HG02885 (cell line): ENCODE data around the gene GNB1L.
"Not testable (repeated sequence)": the region's sequence is repeated elsewhere in the genome, so short reads cannot be mapped to it uniquely, and the experiment has no call there.

ENCODE experiments used
- ATAC-seq: cut with Tn5 transposase; IDR thresholded peaks from one replicate; pipeline ENCODE4 v1.9.1; 2021; ENCODE audit warnings: mild to moderate bottlenecking; ENCODE audit not compliant: unreplicated experiment, poor library complexity

The GNB1L gene

GRCh38 chr22:19890502-19891316 is 36.0 kb upstream of the GNB1L start:
- no peak for ATAC-seq

DNA sequence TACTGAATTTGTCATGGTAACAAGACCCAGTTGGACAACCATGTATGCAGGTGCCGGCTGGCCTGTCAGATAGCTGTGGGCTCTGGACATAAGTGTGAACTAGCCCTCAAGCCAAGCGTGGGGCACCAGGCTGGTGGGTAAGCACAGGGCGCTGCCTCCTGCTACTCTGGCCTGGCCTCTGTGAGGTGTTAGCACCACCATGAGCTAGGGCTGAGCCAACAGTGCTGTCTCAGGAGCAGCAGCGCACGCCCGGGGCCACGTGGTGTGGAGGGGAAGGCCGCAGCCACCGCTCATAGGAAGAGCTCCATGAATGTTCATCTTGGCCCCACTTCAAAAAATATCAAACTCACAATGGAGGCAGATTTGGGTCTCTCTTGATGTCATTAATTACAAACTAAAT is 35.3 kb upstream of the GNB1L start:
- ATAC-seq: no peak

DNA sequence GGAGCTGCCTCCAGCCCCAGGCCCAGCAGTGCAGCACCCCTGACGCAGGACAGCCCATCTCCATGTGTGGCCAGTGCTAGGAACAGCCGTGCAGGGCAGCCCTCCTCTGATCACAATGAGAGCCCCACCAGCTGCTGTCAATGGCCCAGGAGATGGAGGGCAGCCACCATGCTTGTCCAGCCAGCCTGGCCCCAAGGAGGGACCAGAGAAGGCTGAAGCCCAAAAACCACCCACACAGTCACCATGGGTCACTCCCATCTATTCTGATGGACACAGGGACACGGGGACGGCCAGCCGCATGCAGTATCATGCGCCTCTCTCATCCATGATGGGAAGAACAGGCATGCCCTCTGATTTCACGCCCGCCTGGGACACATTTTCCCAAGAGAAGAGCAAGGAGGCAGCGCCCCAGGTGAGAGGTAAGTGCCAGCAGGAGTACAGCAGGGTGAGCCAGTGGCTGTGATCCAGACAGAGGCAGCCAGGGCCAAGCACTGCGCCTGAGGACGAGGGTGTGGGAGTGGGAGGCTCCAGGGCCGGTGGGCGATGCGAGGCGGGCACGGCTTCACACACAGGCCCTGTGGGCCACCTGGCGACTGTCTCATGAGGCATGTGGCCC is 33.6 kb upstream of the GNB1L start:
- ATAC-seq: no peak

GRCh38 chr22:19887256-19887985 is 32.7 kb upstream of the GNB1L start:
- no peak for ATAC-seq

GRCh38 chr22:19886605-19887255 is 32.1 kb upstream of the GNB1L start:
- ATAC-seq: no peak

DNA sequence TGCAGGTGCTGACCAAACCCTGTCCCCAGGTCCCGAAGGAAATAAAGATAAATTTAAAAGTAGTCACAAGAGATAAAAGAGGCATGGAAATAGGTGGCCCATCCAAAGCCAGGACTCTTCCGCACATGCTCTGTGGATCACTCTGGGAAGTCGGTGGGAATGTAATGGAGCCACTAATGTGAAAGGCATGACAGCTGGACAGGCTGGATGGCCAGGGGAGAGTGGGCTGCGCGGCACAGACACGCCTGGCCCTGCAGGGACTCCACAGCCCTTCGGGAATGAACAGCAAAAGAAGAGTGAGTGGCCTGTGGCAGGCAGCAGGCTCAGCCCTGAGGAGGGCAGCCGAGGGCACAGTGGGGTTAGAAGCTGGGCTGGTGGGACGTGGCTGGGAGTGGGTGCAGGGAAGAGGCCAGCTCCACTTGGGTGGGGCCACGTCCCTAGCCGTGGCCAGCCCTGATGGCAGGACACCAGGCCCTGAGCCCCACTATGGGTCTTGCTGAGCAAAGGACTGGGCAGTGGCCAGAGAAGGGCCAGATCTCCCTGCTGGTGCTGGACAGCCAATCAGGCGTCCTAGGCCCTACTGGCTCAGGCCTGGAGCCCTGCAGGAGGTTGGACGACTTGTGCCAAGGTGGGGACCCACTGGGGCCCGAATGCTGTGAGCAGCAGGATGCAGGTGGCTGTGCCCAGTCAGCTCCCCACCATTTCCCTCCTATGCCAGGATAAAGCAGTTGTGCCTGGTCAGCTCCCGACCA is 31.3 kb upstream of the GNB1L start:
- no peak for ATAC-seq

- ATAC-seq: no peak
Observed at GRCh38 chr22:19884954-19885751, 30.5 kb upstream of the GNB1L start.

DNA sequence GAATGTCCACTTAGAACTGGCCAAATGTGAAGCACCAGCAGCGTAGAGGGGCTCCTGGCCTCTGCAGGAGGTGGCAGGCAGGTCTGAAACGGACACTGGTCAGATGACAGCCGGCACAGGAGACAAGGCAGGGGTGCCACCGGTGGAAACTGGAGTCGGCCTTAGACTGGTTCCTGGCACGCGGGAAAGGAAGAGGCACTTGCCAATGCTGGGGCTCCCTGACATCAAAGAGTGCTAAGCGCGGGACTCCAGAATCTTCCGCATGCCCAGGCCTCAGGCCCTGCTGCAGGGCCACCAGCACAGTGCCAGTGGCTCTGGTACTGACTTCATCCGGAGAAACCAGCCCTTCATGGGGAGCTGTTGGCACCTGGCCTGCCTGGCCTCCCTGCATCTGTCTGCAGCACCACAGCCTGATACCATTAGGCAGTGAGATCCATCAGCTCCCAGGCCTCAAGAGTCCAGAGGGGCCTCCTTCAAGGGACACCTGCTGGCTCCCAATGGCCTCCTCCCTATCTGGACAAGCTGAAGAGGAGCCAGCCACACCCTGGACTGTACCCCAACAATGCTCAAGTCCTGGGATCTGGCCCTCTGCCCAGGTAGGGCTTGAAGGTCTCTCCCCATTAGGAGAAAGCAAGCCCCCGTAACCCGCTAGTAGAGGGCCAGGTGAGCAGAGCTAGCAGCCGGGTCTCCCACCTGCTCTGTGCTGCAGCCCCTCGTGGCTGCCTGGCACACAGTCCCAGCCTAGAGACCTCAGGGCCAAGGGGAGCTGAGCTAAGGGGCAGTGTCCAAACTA is 29.7 kb upstream of the GNB1L start:
- no peak for ATAC-seq

- not testable (repeated sequence) for ATAC-seq
Observed at GRCh38 chr22:19883446-19883845, 28.8 kb upstream of the GNB1L start.

GRCh38 chr22:19882446-19883381 is 28.0 kb upstream of the GNB1L start:
- ATAC-seq: no peak

DNA sequence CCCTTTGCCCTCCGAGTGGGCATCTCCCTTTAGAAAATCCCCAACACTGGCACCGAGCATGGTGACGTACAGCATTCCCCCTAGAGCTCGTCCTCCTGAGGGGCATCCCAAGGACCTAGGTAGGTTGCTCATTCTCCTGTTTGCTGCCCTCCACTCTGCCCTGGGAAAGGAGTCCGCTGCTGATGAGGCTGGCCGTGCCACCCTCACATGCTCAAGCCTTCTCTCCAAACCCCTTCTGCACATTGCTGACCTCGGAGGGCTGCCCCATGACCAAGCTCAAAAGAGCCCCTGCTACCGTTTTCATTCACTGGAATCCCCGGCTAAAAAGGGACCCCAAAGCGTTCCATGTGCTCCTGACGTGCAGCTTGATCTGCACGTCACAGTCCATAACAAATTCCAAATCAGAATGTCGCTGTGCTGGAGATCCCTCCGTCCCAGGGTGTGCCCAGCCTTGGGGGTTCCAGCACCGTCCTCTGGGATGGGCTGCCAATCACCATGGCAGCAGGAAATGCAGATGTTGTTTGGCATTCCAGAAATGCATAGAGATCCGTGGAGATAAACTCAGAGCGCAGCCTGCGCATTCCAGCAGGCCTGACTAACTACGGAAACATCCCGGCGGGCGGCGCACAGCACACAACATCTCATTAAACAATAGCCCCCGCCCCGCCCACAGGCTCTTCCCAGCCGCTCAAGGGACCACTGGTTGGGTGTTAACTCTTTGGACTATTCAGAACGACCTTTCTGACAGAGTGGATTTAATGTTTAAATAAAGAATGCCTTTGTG is 26.3 kb upstream of the GNB1L start:
- ATAC-seq: no peak

DNA sequence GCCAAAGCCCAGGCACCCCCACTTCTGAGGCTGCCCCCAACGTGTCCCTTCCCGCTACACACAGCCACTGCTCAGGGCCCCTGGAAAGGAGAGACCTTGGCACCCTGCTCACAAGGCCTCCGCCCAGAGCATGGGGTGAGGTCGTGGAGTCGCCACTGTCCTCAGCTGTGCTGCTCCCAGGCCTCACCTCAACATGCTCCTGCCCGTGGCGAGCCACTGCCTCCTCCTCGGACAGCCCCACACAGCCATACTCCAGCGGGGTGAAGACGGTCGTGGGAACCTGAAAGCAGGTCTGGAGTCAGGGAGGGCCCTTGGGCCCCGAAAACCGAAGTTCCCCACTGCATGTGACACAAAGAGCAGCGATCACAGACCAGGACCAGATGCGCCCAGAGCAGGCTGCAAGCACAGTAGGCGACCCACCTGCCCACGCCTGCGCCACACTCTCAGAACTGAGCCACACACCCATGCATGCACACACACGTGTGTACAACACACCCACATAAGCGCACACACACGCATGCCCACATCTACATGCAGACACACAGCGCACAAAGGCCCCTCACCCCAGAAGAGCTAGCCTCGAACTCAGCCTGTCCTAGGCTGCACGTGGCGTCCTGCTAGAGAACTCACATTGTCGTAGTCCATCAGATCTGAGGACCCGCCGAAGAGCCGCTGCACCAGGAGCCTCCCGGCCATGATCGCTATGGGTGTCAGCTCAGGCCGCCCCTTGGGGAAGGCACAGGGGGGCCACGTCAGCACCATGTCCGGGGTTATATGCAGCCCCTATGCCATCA is 25.5 kb upstream of the GNB1L start:
- no peak for ATAC-seq

DNA sequence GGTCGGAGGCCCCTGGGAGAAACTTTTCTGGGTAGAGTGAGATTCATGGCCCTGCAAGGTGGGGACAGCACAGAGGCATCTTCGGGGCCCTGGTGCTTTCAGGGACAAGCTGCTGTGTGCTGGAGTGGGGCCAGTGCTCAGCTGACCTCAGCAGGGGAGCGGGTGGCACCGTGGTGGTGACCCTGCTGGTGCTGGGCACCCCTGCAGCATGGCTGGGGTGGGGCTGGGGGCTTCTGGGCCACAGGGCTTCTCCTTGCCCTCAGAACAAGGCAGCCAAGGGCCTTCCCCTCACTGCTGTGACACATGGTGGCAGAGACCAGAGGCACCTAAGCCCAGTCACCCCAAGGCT is 24.9 kb upstream of the GNB1L start:
- ATAC-seq: no peak

- no peak for ATAC-seq
Observed at GRCh38 chr22:19879246-19879570, 24.5 kb upstream of the GNB1L start.

DNA sequence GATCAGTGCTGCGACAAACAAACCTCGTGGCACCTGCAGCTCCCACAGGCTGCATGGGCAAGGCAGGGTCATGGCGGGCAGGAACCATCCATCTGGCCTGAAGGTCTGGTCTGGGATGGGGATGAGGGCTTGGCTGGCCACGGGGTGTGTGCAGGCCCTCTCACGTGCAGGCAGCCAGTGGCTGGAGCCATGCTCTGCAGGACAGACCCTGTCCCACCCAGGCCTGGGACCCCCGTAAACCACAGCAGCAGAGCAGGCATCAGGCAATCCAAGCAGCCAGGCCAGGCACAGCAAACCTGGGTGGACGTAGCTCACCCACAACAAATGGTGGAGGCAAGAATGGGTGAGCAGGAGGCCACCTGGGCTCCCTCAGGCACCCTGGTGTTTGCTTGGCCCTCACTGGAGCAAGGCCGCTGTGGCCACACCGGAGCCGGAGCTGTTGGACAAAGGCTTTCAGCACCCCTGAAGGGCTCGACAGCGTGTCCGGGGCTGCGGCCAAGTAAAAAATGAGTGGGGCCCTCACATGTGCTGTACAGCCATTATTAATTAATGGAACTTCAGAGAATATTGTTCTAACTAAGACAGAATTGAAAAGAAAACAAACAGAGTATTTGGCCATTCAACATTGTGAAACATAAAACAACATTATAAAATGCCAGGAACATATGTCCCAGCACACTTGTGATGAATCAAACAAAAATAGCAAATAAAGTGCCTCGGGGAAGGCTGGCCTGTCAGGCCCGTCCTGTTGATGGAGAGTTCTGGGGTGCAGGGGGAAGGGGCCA is 24.0 kb upstream of the GNB1L start:
- ATAC-seq: no peak
